DOHH2 (cell line): Measurements from ENCODE around the gene MIB2.
"Not testable (repeated sequence)": the region's sequence is repeated elsewhere in the genome, so short reads cannot be mapped to it uniquely, and the experiment has no call there.

Source experiments
- CTCF ChIP-seq: fragments of 200-600 bp; sonication (generic); IDR thresholded peaks from one replicate; pipeline ENCODE4 v1.5.1; 2014; ENCODE audit warnings: antibody characterized with exemption, mild to moderate bottlenecking, low read depth, low read length; ENCODE audit not compliant: poor library complexity, severe bottlenecking
- EZH2phosphoT487 ChIP-seq: fragments of 200-600 bp; sonication (generic); IDR thresholded peaks from 2 replicates; pipeline ENCODE4 v1.6.1; 2017; ENCODE audit warnings: borderline replicate concordance, mild to moderate bottlenecking, antibody characterized with exemption, low read length, moderate library complexity, mixed read lengths

GRCh38 chr1:1662830-1663560 is 47.7 kb downstream of the MIB2 start:
- not testable (repeated sequence) for TF ChIP-seq CTCF, EZH2phosphoT487
